NCI-H524 treated with DMSO at 0.1 percent for 48 hours (cell line): Measurements from ENCODE around the gene CDO1.

Experiments
- DNase-seq: peaks from one replicate; lab custom pipeline; 2025; lab: John Stamatoyannopoulos, UW

The CDO1 gene

DNA sequence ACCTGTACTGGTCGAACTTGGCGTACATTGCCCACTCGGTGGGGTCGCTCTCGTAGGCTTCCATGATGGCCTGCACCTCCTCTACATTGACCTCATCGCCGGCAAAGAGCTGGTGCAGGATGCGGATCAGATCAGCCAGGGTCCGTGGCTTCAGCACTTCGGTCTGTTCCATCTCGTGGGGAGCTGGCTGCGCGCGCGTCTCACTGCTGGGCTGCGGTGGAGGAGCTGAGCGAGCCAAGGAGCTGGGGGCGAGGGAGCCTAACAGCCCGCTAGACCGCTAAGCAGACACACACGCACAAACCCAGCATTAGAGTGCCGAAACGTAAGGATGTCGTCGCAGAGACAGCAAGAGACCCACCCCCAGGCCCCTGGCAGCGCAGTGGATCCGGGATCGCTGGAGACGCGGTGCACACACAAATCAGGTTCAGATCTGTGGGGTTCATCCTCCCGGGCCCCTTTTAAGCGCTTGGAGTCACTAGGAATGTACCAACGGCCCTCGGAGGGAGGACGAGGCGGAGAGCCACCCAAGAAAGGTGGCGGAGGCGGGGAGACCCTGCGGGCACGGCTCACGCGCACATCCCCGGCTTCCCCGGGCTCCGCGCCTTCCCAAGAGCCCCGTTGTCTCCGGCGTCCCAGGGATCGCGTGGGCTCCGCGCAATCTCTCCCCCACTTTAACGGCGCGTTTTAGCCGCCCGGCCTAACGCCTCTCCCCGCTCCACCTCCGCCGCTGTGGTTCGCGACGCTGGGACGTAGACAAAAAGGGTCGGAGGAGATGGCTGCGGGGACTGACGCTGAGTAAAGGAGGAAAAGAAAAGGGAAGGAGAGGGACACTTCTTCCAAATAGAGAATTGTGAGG, at the start of gene CDO1:
Gene CDO1, minus strand, starts transcription at position 434 of the 856 bp plus-strand sequence. Its CDS starts 262 bp downstream, at position 172.
- DNase-seq = no peak

DNA sequence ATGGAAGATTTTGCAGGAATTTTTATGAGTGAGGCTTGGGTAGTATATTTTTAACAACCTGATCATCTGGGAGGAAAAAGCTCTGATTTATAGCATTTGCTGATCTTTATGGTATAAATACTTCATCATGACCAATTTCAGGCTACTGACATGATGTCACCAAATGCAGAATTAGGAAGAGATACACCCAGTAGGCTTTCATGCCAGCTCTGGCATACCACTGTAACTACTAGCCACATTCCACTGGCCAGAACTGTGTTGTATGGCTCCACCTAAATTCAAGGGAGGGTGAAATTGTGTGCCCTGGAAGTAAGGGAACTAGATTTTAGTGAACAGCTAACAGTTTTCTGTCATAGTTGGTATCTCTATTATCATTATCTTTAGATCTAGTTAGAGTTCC, 42.9 kb upstream of the CDO1 start:
- DNase-seq = no peak

GRCh38 chr5:115858396-115858795, 41.9 kb upstream of the CDO1 start:
- no peak for DNase-seq

- DNase-seq = no peak
These were observed 41.3 kb upstream of the CDO1 start for GRCh38 chr5:115857626-115858349.

GRCh38 chr5:115857057-115857479, 40.6 kb upstream of the CDO1 start:
- DNase-seq = no peak

- no peak for DNase-seq
These were observed 39.5 kb upstream of the CDO1 start for GRCh38 chr5:115855959-115856358.

GRCh38 chr5:115854139-115854538, 37.7 kb upstream of the CDO1 start:
- no peak for DNase-seq

DNA sequence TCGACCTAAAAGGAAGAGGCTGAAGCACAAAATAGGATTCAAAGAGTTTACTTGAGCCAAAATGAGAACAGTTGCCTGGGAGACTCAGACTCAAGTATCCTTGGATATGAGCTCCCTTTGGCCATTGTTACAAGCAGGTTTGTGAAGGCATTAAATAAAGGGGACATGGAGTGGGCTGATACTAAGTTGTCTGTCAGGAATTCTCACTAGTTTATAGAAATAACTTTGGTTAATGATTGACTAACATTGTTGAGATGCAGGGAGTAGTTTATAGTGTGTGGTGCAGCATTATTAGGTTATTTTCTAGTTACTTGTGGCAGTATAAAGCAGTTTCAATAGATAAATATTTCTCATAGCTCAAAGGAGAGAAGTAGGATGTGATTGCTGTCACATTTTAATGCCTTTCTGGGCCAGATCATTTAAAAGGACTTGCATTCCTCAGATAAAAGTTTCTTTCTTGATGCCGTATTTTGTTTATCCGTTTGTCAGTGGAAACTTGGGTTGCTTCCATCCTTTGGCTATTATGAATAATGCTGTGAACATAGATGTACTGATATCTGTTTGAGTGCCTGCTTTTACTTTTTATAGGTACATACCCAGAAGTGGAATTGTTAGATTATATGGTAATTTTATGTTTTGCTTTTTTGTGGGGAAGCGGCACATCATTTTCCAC, 34.4 kb upstream of the CDO1 start:
- DNase-seq = no peak

DNA sequence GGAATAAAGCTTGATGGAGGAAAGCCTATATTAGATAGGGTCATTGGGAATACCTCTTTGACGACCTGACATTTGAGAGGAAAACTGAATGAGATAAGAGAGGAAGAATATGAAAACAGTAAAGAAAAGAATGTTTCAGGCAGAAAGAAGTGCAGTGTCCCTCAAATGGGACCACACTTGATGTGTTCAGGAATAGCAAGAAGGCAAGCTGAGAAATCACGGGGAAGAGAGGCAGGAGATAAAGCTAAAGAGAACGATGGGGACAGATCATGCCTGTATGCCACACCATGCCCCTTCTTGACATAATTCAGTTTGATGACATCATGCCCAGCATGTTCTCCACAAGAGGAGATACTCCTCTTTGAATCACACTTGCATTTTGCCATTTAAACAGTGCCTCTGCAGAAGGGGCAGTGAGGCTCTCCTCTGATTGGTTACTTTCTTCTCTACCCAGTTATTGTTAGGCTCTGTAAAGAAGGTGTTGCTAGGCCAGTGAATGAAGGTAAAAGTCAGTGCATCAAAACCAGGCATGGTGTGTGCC, 32.9 kb upstream of the CDO1 start:
- DNase-seq = no peak

- no peak for DNase-seq
These were observed 30.8 kb upstream of the CDO1 start for GRCh38 chr5:115847290-115847689.

DNA sequence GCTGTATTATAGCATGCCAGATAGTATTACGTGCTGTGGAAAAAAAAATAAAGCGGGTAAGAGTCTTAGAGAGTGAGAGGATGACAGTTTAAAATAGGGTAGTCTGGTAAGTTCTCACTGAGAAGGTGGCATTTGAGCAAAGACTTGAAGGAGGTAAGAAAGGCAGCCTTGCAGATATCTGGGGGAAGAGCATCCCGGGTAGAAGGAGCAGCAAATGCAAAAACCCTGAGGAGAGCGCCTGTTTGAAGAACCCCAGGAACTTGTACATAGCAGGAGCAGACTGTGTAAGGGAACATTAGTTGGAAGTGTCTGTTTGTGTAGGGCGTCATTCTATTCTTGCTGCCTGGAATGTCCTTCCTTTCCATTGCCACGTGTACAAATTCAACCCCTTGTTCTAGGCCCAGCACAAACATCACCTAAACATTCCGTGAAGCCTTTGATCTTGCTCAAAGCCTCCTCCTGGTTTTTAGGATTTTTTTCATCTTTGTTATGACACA, 27.9 kb upstream of the CDO1 start:
- no peak for DNase-seq

- no peak for DNase-seq
These were observed 27.1 kb upstream of the CDO1 start for GRCh38 chr5:115843444-115844130.

GRCh38 chr5:115842952-115843351, 26.5 kb upstream of the CDO1 start:
- DNase-seq = no peak

DNA sequence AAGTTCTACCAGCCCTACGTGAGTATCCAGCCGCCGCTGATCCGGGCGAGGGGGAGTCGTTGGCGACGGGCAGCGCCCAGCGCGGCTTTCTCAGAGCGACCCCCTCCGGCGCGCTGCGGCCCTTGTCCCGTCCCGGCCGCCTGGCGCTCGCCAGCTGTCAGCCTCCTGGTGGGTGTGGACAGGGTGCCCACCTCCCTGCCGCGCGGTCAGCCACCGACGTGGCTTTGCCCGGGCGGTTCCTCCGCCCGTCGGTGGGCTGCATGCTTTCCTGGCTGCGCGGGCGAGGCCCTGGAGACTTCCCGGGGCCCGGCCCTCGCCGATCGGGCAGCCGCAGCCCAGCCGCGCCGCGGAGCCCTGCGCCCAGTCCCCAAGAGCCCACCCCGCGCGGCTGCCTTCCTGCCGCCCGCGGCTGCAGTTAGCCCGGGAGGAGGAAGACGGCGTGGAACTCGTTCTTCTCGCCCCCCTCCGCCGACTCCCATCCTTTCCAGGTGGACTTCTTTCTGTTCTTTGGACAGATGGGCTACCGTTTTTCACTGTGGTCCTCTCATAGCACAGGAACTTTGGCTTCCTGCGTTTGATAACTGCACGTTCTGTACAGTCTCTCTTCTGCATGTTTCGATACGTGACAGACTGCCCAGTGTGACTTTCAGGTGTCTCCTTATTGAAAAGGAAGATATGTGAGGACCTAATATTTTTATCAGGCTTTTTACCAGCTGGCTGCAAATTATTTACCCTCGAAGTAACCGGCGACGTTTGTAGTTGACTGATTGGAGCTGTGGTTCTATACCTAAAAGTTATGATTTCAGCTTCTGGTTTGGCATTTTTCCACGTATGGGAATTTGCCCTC, 25.9 kb upstream of the CDO1 start:
- DNase-seq = peak; percentile 38

DNA sequence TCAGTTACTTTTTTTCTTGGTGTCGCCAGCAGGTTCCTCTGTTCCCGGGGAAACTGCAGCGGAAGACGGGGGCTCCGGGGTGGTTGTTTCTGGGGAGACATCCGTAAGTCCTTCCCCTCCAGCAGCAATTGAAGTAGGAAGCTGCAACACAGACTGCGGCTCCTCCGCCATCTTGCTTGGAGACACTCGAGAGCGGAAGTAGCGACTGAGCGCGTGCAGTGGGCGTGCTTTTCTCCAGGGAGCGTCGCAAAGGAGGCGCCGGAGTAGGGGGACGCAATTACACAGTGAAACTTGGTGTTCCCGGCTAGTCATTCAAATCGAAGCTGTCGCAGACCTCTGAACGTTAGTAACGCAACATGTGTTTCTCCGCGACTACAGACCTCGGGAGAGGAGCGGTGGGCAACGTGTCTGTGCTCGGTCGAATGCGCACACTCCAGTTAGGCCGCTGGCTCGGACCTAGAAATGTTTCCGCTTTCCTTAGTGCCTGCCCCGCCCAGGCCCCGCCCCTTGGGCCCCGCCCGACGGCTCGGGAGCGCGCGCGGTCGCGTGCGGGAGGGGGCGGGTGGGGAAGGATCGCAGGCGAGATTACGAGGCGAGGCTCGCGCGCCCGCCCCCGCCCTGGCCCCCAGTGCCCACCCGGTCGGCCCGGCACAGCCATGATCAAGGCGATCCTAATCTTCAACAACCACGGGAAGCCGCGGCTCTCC, 25.1 kb upstream of the CDO1 start, which contains the start of the genes AP3S1 and ATG12:
Gene AP3S1, plus strand, starts transcription at position 554 of the 707 bp plus-strand sequence. Its CDS starts 103 bp downstream, at position 657.
Gene ATG12, minus strand, starts transcription at position 184 of the 707 bp plus-strand sequence. Its CDS starts 13 bp downstream, at position 171.
- DNase-seq = peak; percentile 49

- no peak for DNase-seq
These were observed 24.4 kb upstream of the CDO1 start for GRCh38 chr5:115840873-115841272.

GRCh38 chr5:115838885-115839518, 22.5 kb upstream of the CDO1 start:
- peak; percentile 29 for DNase-seq

DNA sequence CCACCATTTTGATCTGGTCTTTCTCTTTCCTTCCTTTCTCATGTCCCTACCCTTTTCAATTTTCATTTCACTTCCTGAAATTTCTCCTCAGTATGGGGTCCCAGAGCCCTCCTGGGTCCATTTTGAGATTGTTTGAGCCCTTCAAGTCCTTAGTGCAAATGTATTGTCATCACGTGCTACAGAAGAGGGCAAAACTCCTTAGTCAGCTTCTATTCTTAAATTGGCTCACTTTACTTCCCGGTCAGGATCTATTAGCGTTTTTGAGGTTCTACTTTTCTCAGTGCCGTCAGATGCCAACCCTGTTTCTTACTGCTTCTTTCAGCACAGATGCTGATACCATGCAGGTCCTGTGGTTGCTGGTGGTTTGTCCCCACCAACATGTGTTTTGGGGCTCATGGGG, 19.0 kb upstream of the CDO1 start:
- DNase-seq = no peak

- no peak for DNase-seq
These were observed 14.8 kb upstream of the CDO1 start for GRCh38 chr5:115831163-115831768.
